ENCODE results near the gene SH3PXD2B. TPM values are rescaled to one million over a fixed set of nuclear protein-coding genes. Genes with fewer than 3 reads are reported as not detected.

The SH3PXD2B gene
- total and polyA plus RNA-seq, 2 of the 13 experiments (the other 11 are each of a cell fraction or from before 2014, with no cell fraction given): 3.4 to 4.6 TPM

DNA sequence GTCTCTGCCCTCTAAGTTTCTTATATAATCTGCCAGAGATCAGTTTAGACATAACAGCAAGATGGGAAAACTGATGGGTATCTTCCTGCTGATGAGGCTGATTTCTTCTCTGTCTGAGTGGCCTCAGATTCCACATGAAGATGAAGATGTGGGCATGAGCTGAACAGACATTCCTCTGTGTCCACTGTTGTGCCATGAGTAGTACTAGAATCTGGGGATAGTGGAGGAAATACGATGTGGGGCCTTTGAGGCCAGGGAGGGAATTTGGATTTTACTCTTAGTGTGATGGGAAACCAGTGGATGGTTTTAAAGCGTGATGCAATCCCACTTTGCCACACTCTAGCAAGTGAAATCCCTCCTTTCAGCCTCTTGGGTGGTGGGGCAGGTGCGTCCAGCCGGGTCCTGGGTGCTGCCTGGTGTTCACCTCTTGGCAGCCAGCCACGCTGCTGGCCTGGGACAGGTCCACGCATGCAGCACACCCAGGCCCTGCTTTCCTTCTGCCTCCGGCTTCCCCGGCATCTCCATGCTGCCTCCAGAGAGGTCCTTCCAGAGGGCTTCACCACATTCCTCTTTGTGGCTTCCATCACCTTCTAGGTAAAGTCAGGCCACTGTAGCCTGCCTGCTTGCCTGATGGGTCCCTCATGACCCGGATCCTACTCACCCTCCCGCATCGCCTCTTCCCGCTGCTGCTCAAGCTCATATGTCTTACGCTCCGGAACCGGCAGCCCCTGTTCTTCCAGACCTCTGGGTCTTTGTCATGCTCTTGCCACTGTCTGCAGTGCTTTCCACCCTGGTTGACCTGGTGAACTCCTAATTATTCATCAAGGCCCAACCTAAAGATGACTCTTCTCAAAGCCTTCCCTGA, 28.1 kb upstream of the SH3PXD2B start:
- BruUV-seq (replicated peaks): no TSS peak
- no peaks in the 10 kb centered on the region for H3K27me3 ChIP-seq (ENCODE audit: control insufficient read depth in 1 of 2, insufficient read depth in 2 of 2, low read length in 2 of 2)
- CTCF ChIA-PET (ENCODE audit: low intra/inter-chr PET ratio, low total read pairs): no interaction called here
- intact Hi-C loops (cut with micrococcal nuclease; ENCODE audit: unreplicated experiment) (no loop called here), in situ Hi-C loops (cut with HindIII; ENCODE audit: extremely low pct_ligation_motif_present, low pct_unique_long_range_greater_than_20kb) (no loop called here)
- no peaks in the 10 kb centered on the region for H3K4me1 ChIP-seq (ENCODE audit: insufficient read depth, low read length)
- POLR2A ChIA-PET: no interaction called here
- FAIRE-seq (no peak), DNase-seq (ENCODE audit: low spot score) (no peak), ATAC-seq (no peak)
- H3K36me3 ChIP-seq (replicated peaks in 1 of 2; ENCODE audit: control insufficient read depth in 1 of 2, insufficient read depth in 2 of 2, low read length in 2 of 2): no peaks in the 10 kb centered on the region
- H3K9me3 ChIP-seq (ENCODE audit: low read length): no peaks in the 10 kb centered on the region
- no peak overlapping the region for H3K9ac ChIP-seq (ENCODE audit: insufficient read depth, low read depth, low read length)
- no peak overlapping the region for H3K4me3 ChIP-seq (replicated peaks in 1 of 3; ENCODE audit: insufficient read depth in 1 of 3, low read depth in 2 of 3, low read length in 3 of 3)
- TF ChIP-seq ZMYM4 (CRISPR knock-in tag; IDR thresholded peaks at IDR 0.05) (no peak), RARA (CRISPR knock-in tag; IDR thresholded peaks at IDR 0.05) (no peak), ZNF780A (CRISPR knock-in tag; IDR thresholded peaks at IDR 0.05) (no peak), RORA (CRISPR knock-in tag; IDR thresholded peaks at IDR 0.05) (no peak), NFIB (CRISPR knock-in tag; IDR thresholded peaks at IDR 0.05; ENCODE audit: borderline replicate concordance) (no peak), TEAD2 (CRISPR knock-in tag; IDR thresholded peaks at IDR 0.05) (no peak), MEF2D (CRISPR knock-in tag; IDR thresholded peaks at IDR 0.05) (no peak), CAMTA2 (CRISPR knock-in tag; IDR thresholded peaks at IDR 0.05; ENCODE audit: borderline replicate concordance) (no peak), CREM (IDR thresholded peaks at IDR 0.05) (no peak), CREM (CRISPR knock-in tag; IDR thresholded peaks at IDR 0.05) (no peak), SP140L (CRISPR knock-in tag; IDR thresholded peaks at IDR 0.05; ENCODE audit: borderline replicate concordance) (no peak), NFATC3 (CRISPR knock-in tag; IDR thresholded peaks at IDR 0.05) (no peak), ATRX (CRISPR knock-in tag; IDR thresholded peaks at IDR 0.05; ENCODE audit: borderline replicate concordance) (no peak), ZNF468 (CRISPR knock-in tag; IDR thresholded peaks at IDR 0.05) (no peak)
- TF ChIP-seq, protein P1, sequence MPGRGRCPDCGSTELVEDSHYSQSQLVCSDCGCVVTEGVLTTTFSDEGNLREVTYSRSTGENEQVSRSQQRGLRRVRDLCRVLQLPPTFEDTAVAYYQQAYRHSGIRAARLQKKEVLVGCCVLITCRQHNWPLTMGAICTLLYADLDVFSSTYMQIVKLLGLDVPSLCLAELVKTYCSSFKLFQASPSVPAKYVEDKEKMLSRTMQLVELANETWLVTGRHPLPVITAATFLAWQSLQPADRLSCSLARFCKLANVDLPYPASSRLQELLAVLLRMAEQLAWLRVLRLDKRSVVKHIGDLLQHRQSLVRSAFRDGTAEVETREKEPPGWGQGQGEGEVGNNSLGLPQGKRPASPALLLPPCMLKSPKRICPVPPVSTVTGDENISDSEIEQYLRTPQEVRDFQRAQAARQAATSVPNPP (CRISPR knock-in tag; IDR thresholded peaks at IDR 0.05): no peak
- TF ChIP-seq, protein P2, sequence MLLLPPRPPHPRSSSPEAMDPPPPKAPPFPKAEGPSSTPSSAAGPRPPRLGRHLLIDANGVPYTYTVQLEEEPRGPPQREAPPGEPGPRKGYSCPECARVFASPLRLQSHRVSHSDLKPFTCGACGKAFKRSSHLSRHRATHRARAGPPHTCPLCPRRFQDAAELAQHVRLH (CRISPR knock-in tag; IDR thresholded peaks at IDR 0.05; ENCODE audit: borderline replicate concordance, low read depth): no peak
- no peak overlapping the region for H3K4me2 ChIP-seq (ENCODE audit: low read depth, low read length)
- 63% methylated on average over 14 of the region's 15 CpGs for WGBS (ENCODE audit: low lambda C conversion rate)
- no peak overlapping the region for H3K27ac ChIP-seq (ENCODE audit: extremely low read length, insufficient read depth, low read length)
- H2AFZ ChIP-seq (ENCODE audit: low read length): no peak overlapping the region
- H4K20me1 ChIP-seq (ENCODE audit: insufficient read depth, low read length): no peaks in the 10 kb centered on the region
- H3K79me2 ChIP-seq (ENCODE audit: insufficient read depth, low read length): no peaks in the 10 kb centered on the region
